HT-29 (cell line): Measurements from ENCODE around the gene ARFGEF3. TPM values are rescaled to one million over a fixed set of nuclear protein-coding genes. Genes with fewer than 3 reads are reported as not detected.
"Not testable (repeated sequence)": the region's sequence is repeated elsewhere in the genome, so short reads cannot be mapped to it uniquely, and the experiment has no call there.

ENCODE experiments used
- DNase-seq: peaks from one replicate; pipeline ENCODE4 v3.0.0-alpha.2; 2015; ENCODE audit warnings: low spot score
- total RNA-seq: library from RNA; depleted of rRNA; stranded (reverse); fragments of >200 nt; shearing (Covaris generic); gene quantifications from 2 replicates; pipeline ENCODE4 v1.2.3, GENCODE V29; 2014

Gene ARFGEF3
- total RNA-seq, 1 experiment from 2014 or later, result 10.0 TPM

DNA sequence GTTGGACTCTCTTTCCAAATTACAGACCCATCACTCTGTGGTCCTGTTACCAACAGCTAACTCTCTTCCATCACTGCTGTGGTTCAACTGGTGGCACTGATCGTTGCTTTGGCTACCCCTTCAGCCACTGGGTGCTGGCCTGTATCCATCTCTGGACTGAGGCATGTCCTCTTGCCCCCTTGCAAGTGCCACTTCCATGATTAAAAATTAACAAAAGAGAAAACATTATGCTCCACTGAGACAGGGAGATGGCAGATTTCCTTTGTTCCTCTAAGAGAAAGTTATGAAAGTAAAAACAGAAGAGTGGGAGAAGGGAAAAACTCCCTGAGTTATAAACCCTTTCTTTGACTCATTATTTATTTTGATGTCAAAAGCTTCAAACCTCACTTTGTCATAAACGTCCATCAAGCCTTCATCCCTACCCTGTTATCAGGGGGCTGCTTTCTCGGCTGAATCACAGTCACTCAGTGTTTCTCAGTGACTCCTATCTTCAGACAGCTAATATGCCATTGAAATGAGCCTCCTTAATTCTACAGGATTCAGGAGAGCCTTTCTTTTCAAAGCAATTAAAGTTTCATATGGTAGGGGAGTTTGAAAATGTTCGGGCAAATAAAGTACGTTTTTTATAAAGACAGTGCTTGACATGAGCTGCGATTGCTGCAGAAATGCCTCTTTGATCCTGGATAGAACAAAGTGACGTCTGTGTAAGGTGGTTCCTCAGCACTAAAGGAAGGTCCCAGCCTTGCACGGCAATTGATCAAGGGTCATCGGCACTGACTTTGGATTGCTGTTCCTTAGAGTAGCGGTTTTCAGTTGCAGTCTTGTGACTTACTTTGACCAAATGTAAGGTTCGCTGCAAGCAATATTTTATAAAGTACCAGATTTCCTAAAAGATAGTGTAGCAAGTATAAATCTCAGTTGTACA, 106.5 kb downstream of the ARFGEF3 start:
- DNase-seq, result no peak

- DNase-seq, result no peak
These were observed 109.7 kb downstream of the ARFGEF3 start for GRCh38 chr6:138271451-138271850.

DNA sequence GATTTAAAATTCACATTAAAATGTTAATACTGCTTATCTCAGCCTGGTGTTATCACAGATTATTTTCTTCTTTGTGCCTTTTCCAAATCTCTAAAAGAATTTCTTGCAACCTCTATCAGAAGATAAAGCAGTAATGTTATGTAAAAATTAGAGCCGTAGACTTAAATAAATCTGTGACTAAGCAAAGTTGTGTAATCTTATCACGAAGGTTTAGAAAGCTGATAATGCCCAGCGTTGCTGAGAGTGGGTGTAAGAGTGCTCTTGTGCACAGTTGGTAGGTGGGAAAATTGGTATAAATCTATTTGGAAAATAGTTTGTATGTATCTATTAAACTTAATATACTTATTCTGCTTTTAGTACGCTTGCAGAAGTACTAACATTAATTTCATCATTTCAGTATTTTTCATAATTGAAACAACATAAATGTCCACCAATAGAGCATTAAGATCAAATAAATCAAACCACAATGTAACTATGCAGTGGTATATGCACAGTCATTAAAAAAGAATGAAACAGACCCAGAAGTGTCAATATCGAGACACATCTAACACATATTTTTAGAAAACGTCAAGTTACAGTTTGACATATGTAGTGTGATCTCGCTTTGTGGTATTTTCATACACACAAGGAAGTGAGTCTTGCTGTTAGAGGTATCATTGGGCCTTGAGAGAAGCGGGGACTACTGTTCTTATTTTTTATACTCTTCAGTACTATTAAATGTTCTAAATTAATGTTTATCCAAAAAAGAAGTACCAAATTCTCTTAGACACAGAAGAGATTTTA, 111.0 kb downstream of the ARFGEF3 start:
- no peak for DNase-seq

DNA sequence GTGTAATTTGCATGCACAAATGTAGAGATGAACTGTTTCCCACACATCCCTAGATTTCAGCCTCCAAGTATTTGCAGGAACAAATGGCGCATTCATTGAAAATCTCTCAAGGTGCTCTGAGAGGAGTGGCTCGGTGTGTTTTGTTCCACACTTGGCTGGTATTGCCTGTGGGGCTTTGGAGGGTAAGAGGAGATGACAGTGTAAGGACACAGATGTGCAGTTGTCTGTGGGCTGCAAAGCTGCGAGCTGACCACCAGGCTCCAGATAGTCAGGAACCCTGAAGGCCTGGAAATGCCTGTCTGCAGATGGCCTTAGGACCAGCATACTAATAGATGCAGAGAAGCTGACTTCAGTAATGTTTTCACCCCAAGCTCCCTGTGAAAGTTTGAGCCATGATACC, 114.2 kb downstream of the ARFGEF3 start:
- no peak for DNase-seq

DNA sequence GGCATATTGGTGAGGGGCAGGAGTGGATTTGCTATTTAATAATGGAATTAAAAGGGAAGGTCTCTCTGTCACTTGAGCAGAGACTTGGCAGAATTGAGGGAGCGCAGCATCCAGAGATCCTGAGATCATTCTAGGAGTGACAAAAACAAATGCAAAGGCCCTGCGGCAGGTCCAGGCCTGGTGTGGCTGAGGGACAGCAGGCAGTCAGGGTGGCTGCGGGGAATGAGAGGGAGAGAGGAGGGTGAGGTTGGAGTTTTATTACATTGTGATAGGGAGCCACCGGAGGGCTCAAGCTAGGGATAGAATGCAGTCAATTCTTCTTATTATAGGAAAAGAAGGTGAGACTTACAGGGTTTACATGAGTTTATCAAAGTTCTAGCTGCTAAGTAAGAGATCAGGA, 116.1 kb downstream of the ARFGEF3 start:
- no peak for DNase-seq

- DNase-seq, result peak; percentile 67
These were observed 116.6 kb downstream of the ARFGEF3 start for GRCh38 chr6:138278326-138278725.

GRCh38 chr6:138285800-138286199, 124.1 kb downstream of the ARFGEF3 start:
- DNase-seq, result peak; percentile 26

DNA sequence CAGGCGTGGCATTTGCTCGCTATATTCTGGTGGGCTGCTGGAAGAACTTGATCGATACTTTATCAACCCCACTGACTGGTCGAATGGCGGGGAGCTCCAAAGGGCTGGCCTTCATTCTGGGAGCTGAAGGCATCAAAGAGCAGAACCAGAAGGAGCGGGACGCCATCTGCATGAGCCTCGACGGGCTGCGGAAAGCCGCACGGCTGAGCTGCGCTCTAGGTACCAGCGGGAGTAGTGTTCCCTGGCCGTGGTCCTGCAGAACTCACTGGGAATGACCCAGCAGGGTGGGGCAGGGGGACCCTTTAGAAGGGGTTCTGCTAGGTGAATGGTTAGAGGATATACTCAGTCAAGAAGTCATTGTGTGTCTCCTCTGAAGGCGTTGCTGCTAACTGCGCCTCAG, 125.0 kb downstream of the ARFGEF3 start:
- no peak for DNase-seq

- peak; percentile 83 for DNase-seq
These were observed 125.6 kb downstream of the ARFGEF3 start for GRCh38 chr6:138287144-138287955.

GRCh38 chr6:138288428-138289085, 126.8 kb downstream of the ARFGEF3 start:
- not testable (repeated sequence) for DNase-seq

DNA sequence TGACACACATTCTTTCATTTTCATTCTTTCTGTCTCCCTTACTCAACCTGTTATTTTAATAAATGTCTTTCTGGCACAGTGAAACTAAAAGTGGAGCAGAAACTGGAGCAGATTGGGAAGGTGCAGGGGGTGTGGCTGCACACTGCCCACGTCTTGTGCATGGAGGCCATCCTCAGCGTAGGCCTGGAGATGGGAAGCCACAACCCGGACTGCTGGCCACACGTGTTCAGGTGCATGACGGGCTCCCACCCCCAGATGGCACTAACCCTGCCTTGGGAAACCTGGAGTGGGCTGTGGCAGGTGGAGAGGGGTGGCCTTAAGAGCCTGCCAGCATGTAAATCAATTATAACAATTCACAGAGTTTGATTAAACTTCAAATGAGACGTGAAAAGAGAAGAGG, 128.0 kb downstream of the ARFGEF3 start:
- peak; percentile 43 for DNase-seq

DNA sequence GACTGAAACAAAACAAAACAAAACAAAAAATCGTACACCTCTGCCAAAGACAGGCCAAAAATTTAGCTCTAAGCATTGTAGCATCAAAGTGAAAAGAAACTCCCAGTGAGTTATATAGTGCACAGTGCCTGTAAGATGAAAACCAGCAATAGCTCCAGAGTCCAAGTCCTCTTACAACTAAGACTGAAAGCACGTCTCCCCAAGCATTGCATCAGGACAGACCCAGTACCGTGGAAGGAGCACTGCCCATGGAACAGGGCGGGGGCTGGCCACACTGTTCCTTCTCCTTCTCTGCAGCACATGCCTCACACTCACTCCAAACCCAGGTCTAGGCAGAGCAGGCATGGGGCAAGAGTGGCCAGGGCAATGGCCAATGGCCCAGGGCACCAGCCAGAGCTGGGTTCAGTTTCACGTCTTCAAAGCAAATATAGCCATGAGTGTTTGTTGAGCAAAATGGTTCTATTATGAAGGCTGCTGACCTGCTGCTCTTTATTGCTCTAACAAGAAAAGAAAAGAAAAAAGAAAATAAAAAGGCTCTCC, 128.8 kb downstream of the ARFGEF3 start:
- no peak for DNase-seq

DNA sequence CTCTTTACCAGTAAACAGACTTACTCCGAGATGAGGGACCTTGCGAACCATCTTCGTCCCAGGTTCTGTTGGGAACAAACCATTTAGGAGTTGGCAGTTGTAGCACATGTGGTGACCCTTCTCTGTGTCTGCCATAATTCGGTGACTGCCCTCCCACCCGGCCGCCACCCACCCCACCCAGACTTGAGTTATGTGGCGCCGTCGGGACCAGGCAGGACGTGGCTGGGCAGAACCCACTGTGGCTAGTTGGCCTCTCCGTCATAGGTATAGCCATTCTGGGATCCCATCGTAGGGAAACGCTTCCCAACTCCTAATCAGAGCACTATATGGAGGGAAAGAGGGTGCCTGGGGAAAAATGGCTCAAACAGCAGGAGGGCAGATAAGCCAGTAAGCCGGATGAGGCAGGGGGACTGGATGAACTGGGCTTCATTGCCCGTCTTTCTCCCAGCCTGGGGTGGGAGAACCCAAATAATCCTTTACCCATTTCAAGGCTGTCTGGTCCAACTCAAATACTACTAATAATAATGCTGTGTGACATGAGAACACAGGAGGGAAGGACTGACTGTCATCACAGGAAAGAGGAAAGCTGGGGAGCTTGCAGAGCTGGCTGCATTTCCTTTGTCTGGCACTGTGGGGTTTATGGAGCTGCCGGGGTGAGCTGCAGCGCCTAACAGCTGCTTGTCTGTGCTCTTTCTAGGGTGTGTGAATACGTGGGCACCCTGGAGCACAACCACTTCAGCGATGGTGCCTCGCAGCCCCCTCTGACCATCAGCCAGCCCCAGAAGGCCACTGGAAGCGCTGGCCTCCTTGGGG, 129.5 kb downstream of the ARFGEF3 start:
- no peak for DNase-seq

DNA sequence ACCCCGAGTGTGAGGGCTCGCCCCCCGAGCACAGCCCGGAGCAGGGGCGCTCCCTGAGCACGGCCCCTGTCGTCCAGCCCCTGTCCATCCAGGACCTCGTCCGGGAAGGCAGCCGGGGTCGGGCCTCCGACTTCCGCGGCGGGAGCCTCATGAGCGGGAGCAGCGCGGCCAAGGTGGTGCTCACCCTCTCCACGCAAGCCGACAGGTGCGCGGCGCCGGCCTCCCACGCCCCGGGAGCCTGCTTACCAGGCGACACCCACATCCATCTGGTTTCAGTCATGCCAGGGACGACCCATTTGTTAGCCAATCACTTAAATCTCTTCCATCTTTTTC, 130.1 kb downstream of the ARFGEF3 start:
- DNase-seq, result no peak

DNA sequence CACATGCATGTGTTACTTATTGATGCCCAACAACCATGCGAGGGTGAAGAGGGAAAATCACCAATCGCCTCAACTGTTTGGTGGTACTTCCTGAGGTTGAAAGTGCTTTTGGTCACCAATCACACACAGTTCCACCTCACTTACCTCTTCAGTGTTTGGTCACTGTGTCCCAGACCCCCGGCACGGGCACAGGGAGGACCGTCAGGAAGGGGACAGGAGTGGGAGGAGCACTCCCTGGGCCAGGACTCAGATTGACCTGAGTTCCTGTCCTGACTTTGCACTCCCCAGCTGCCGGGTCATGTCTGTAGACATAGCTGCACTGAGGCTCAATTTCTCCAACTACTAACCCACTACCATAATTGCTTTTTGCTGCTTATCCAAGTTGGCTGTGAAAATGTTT, 130.7 kb downstream of the ARFGEF3 start:
- no peak for DNase-seq

DNA sequence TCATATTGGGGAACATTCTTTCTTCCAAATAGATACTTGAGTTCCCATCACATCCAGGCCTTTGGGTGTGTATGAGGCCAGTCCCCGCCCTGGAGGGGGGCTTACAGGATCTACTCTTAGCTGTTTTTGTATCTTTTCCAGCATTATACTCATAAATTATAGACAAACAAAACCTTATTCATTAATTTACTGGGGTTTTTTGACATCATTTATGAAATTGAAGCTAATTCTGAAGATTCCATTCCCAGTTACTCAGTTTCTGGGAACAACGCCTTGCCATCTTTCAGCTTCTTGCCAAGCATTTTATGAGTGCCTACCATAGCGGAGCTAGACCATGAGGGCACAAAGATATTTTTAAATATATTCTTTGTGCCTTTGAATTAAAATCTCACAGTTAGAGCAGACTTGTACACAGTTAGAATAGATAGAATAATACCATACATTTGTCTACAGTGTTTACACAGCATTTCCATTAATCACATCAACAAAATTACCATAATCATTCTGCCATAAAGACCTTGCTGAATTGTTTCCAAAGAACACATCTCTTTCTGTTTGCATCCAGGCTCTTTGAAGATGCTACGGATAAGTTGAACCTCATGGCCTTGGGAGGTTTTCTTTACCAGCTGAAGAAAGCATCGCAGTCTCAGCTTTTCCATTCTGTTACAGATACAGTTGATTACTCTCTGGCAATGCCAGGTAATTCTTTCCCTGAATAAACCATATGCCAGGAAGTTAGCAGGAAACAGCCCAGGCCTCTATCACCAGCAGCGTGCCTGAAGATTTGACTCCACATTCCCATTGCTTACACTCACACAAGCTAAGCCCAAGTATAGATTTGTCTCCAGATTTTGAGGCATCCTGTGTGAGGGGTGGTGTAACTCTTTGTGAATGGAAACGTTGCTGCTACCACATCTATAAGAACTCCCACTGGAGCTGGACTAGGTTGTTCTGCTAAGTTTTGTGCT, 132.0 kb downstream of the ARFGEF3 start:
- DNase-seq, result no peak

DNA sequence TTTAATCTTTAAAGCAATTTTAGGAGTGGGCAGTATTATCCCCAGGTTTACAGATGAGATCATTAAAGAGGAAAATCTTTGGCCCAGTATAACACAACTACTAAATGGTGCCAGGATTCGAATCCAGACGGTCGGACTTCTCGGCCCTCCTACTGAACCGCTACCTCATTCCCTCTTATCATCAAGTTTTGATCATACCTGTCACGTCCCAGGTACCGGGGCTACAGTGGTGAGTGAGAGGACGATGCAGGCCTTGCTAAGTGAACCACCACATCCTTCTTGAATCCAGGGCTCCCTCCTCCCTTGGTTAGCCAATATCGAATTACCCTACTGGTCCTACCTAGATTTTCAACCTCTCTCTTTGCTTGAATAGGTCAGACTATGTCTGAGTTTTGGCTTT, 134.6 kb downstream of the ARFGEF3 start:
- no peak for DNase-seq

DNA sequence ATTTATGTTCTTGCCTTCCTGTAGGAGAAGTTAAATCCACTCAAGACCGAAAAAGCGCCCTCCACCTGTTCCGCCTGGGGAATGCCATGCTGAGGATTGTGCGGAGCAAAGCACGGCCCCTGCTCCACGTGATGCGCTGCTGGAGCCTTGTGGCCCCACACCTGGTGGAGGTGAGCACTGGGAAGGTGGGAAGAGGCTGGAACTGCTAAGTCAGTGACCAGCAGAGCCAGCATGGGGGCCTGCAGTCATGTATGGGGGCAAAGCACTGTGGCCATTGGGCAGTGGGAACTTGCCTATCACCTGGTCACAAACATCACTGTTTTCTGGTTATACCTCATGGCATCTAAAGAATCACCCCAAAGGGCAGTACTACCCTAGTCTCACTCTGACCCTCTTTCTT, 135.0 kb downstream of the ARFGEF3 start:
- DNase-seq, result no peak

GRCh38 chr6:138297761-138298298, 136.1 kb downstream of the ARFGEF3 start:
- no peak for DNase-seq
